Suprapubic skin (tissue), 4 donors: ENCODE results near the gene CAV3.

ENCODE experiments used
- CTCF ChIP-seq, 2 donors: fragments of 200-600 bp in 1 of 2; fragments of 450-650 bp in 1 of 2; sonication (generic) in 1 of 2; IDR thresholded peaks; one replicate each; pipeline ENCODE4 v1.5.1; 2016 to 2019; ENCODE audit warnings: antibody characterized with exemption in 2 of 2, mild to moderate bottlenecking in 1 of 2, moderate library complexity in 1 of 2
- EP300 ChIP-seq: sonication (generic); formaldehyde crosslinking; IDR thresholded peaks from one replicate; pipeline ENCODE4 v1.6.1; 2017; ENCODE audit warnings: antibody characterized with exemption
- POLR2A ChIP-seq, 2 donors: fragments of 450-650 bp; IDR thresholded peaks; one replicate each; pipeline ENCODE4 v1.6.1; 2017; ENCODE audit warnings: antibody characterized with exemption in 2 of 2, mild to moderate bottlenecking in 2 of 2, moderate library complexity in 2 of 2
- POLR2AphosphoS5 ChIP-seq, 3 donors: sonication (generic); formaldehyde crosslinking; IDR thresholded peaks; one replicate each; pipeline ENCODE4 v1.6.1; 2017; ENCODE audit warnings: antibody characterized with exemption in 3 of 3

- TF ChIP-seq CTCF (IDR thresholded peaks at IDR 0.05): no peak
- no peak for TF ChIP-seq POLR2AphosphoS5 (IDR thresholded peaks at IDR 0.05)
- no peak for TF ChIP-seq POLR2A (IDR thresholded peaks at IDR 0.05)
- TF ChIP-seq EP300: no peak
Measured at GRCh38 chr3:8722808-8723207, 10.8 kb upstream of the CAV3 start.
